K562 (cell line): ENCODE results near the gene ILK. TPM values are rescaled to one million over a fixed set of nuclear protein-coding genes. Genes with fewer than 3 reads are reported as not detected.
A peak's percentile ranks its signal among the peaks of the same experiment; 100 is the strongest.

Experiments
- CAMTA2 ChIP-seq: fragments of 250-450 bp; sonication (Bioruptor Pico); conservative IDR thresholded peaks from 2 replicates; pipeline ENCODE4 v1.5.1; 2022
- CREBBP ChIP-seq: IDR thresholded peaks from one replicate; pipeline ENCODE4 v1.6.1; 2012; ENCODE audit warnings: low read depth, mild to moderate bottlenecking, control low read depth, inconsistent platforms, low read length
- CREM ChIP-seq: IDR thresholded peaks from 2 replicates; pipeline ENCODE4 v1.6.1; 2014; ENCODE audit warnings: antibody characterized with exemption, low read depth
- EHMT2 ChIP-seq: fragments of 450-650 bp; IDR thresholded peaks from 2 replicates; pipeline ENCODE4 v1.6.1; 2018; ENCODE audit warnings: antibody characterized with exemption
- FIP1L1 ChIP-seq: fragments of 200-400 bp; formaldehyde crosslinking; IDR thresholded peaks from 2 replicates; pipeline ENCODE4 v1.6.1; 2018; ENCODE audit warnings: mild to moderate bottlenecking, low read depth, low read length; ENCODE audit not compliant: poor library complexity, severe bottlenecking
- GABPA ChIP-seq: fragments of 200-800 bp; sonication (Bioruptor generic); conservative IDR thresholded peaks from 2 replicates; pipeline ENCODE4 v1.6.1; 2016; ENCODE audit warnings: low read depth, missing genetic modification characterization, missing compliant biosample characterization
- MCM3 ChIP-seq: fragments of 450-650 bp; IDR thresholded peaks from 2 replicates; pipeline ENCODE4 v1.6.1; 2016
- PCBP1 ChIP-seq: fragments of 200-400 bp; formaldehyde crosslinking; IDR thresholded peaks from 2 replicates; pipeline ENCODE4 v1.6.1; 2018; ENCODE audit warnings: mild to moderate bottlenecking, low read depth, low read length; ENCODE audit not compliant: poor library complexity, severe bottlenecking
- PHTF2 ChIP-seq: fragments of 250-450 bp; sonication (Bioruptor Pico); IDR thresholded peaks from 2 replicates; pipeline ENCODE4 v1.5.0; 2021; ENCODE audit warnings: mild to moderate bottlenecking
- RBBP5 ChIP-seq: fragments of 200-600 bp; sonication (generic); IDR thresholded peaks from 2 replicates; pipeline ENCODE4 v1.6.1; 2012; ENCODE audit warnings: borderline replicate concordance, mild to moderate bottlenecking, low read length, control low read depth, inconsistent platforms; ENCODE audit not compliant: insufficient read depth, poor library complexity, severe bottlenecking
- TAF7 ChIP-seq: fragments of 450-650 bp; IDR thresholded peaks from 2 replicates; pipeline ENCODE4 v1.6.1; 2016; ENCODE audit warnings: missing genetic modification characterization, missing compliant biosample characterization
- ZNF134 ChIP-seq: fragments of 250-450 bp; sonication (Bioruptor Pico); conservative IDR thresholded peaks from 2 replicates; pipeline ENCODE4 v1.4.0; 2020
- ZNF384 ChIP-seq: IDR thresholded peaks from 2 replicates; pipeline ENCODE4 v1.6.1; 2012; ENCODE audit warnings: low read depth, low read length, improper control_type of control experiment
- polyA plus RNA-seq, 8 experiments: library from polyadenylated mRNA; depleted of rRNA in 4 of 8; stranded (reverse) in 5 of 8; unstranded in 3 of 8; fragments of >200 nt; fragmentation: Nextera tagmentation in 2 of 8; fragmentation: Illumina TruSeq in 1 of 8; extraction: Ambion mirVana in 2 of 8; extraction: Trizol in 1 of 8; gene quantifications; 2 replicates each; pipeline versions ENCODE4 v1.2.1 to v1.2.3, GENCODE V29; 2011 to 2014; ENCODE audit warnings: inconsistent platforms in 1 of 8, missing spikeins in 1 of 8
- total RNA-seq, 7 experiments: library from RNA; depleted of rRNA in 6 of 7; stranded (reverse); fragments of >200 nt in 6 of 7; fragmentation: Illumina TruSeq in 2 of 7; extraction: Trizol in 2 of 7; gene quantifications; 2 replicates each; pipeline versions ENCODE4 v1.2.1 to v1.2.3, GENCODE V29; 2011 to 2021; ENCODE audit warnings: low replicate concordance in 1 of 7
- TF ChIP-seq, protein P1 (sequence below): fragments of 450-650 bp; IDR thresholded peaks from 2 replicates; pipeline ENCODE4 v1.7.0; 2016; ENCODE audit warnings: borderline replicate concordance
- TF ChIP-seq, protein P2 (sequence below): sonication (generic); formaldehyde crosslinking; IDR thresholded peaks from 2 replicates; pipeline ENCODE4 v1.8.1; 2022; ENCODE audit warnings: missing genetic modification reagents
- TF ChIP-seq, protein P3 (sequence below): fragments of 250-450 bp; sonication (Bioruptor Pico); IDR thresholded peaks from 2 replicates; pipeline ENCODE4 v1.5.0; 2020; ENCODE audit warnings: mild to moderate bottlenecking, borderline replicate concordance
- TF ChIP-seq, protein P4 (sequence below): sonication (generic); formaldehyde crosslinking; IDR thresholded peaks from 2 replicates; pipeline ENCODE4 v1.8.0; 2022; ENCODE audit warnings: missing genetic modification reagents, mild to moderate bottlenecking, borderline replicate concordance
- TF ChIP-seq, protein P5 (sequence below): fragments of 150-350 bp; conservative IDR thresholded peaks from 2 replicates; pipeline ENCODE4 v1.6.1; 2014; ENCODE audit warnings: low read length

Gene ILK
- total and polyA plus RNA-seq, 9 of the 15 experiments (the other 6 are each of a cell fraction or from before 2014, with no cell fraction given): 43.3 to 95.9 (median 58.9) TPM

DNA sequence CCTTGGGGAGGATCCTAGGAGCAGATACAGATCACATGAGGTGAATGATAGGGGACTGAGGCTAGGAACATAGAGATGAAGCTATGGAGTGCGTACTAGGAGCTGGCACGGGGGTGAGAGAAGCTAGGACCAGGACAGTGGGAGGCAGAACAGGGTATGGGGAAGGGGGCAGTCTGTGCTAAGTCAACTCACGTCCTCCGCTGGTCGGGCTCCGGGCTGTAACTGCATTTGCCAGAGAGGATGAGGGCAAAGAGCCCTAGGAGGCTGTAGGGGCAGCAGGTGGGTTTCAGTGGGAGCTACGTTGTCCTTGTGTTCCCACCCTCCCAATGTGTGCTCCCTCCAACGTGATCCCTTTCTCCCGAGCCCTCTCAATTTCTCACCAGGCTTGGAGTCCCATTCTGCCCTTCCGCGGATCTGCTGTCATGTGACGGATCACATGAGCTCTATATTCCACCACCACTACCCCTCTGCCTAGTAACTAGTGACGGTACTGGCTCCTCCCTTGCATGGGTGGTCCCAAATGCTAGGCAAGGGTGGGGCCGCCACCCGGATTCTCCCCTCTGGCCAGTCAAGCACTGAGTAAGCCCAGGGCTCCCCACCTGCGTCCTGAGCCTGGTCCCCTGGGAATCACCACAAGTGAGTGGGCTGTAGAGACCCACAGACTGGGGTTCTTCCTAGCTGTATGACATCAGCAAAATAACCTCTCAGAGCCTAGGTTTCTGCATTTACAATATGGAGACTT lies 15.6 kb downstream of the ILK start, which contains the start of gene TPP1 (continued):
- TF ChIP-seq CAMTA2 (CRISPR knock-in tag): no peak
- TF ChIP-seq, protein P1, sequence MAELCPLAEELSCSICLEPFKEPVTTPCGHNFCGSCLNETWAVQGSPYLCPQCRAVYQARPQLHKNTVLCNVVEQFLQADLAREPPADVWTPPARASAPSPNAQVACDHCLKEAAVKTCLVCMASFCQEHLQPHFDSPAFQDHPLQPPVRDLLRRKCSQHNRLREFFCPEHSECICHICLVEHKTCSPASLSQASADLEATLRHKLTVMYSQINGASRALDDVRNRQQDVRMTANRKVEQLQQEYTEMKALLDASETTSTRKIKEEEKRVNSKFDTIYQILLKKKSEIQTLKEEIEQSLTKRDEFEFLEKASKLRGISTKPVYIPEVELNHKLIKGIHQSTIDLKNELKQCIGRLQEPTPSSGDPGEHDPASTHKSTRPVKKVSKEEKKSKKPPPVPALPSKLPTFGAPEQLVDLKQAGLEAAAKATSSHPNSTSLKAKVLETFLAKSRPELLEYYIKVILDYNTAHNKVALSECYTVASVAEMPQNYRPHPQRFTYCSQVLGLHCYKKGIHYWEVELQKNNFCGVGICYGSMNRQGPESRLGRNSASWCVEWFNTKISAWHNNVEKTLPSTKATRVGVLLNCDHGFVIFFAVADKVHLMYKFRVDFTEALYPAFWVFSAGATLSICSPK: no peak
- TF ChIP-seq ZNF134 (CRISPR knock-in tag): no peak
- TF ChIP-seq, protein P2, sequence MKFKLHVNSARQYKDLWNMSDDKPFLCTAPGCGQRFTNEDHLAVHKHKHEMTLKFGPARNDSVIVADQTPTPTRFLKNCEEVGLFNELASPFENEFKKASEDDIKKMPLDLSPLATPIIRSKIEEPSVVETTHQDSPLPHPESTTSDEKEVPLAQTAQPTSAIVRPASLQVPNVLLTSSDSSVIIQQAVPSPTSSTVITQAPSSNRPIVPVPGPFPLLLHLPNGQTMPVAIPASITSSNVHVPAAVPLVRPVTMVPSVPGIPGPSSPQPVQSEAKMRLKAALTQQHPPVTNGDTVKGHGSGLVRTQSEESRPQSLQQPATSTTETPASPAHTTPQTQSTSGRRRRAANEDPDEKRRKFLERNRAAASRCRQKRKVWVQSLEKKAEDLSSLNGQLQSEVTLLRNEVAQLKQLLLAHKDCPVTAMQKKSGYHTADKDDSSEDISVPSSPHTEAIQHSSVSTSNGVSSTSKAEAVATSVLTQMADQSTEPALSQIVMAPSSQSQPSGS (CRISPR knock-in tag): no peak
- TF ChIP-seq PCBP1: no peak
- TF ChIP-seq, protein P3, sequence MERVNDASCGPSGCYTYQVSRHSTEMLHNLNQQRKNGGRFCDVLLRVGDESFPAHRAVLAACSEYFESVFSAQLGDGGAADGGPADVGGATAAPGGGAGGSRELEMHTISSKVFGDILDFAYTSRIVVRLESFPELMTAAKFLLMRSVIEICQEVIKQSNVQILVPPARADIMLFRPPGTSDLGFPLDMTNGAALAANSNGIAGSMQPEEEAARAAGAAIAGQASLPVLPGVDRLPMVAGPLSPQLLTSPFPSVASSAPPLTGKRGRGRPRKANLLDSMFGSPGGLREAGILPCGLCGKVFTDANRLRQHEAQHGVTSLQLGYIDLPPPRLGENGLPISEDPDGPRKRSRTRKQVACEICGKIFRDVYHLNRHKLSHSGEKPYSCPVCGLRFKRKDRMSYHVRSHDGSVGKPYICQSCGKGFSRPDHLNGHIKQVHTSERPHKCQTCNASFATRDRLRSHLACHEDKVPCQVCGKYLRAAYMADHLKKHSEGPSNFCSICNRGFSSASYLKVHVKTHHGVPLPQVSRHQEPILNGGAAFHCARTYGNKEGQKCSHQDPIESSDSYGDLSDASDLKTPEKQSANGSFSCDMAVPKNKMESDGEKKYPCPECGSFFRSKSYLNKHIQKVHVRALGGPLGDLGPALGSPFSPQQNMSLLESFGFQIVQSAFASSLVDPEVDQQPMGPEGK (CRISPR knock-in tag): no peak
- TF ChIP-seq PHTF2: no peak
- no peak for TF ChIP-seq ZNF384
- peak; percentile 99 for TF ChIP-seq CREM
- TF ChIP-seq TAF7 (tag): no peak
- no peak for TF ChIP-seq RBBP5
- no peak; the same call in 1 of the 2 replicates for TF ChIP-seq GABPA
- TF ChIP-seq FIP1L1: no peak
- TF ChIP-seq, protein P4, sequence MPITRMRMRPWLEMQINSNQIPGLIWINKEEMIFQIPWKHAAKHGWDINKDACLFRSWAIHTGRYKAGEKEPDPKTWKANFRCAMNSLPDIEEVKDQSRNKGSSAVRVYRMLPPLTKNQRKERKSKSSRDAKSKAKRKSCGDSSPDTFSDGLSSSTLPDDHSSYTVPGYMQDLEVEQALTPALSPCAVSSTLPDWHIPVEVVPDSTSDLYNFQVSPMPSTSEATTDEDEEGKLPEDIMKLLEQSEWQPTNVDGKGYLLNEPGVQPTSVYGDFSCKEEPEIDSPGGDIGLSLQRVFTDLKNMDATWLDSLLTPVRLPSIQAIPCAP (CRISPR knock-in tag): no peak
- TF ChIP-seq MCM3: no peak
- no peak for TF ChIP-seq CREBBP
- no peak for TF ChIP-seq EHMT2
- TF ChIP-seq, protein P5, sequence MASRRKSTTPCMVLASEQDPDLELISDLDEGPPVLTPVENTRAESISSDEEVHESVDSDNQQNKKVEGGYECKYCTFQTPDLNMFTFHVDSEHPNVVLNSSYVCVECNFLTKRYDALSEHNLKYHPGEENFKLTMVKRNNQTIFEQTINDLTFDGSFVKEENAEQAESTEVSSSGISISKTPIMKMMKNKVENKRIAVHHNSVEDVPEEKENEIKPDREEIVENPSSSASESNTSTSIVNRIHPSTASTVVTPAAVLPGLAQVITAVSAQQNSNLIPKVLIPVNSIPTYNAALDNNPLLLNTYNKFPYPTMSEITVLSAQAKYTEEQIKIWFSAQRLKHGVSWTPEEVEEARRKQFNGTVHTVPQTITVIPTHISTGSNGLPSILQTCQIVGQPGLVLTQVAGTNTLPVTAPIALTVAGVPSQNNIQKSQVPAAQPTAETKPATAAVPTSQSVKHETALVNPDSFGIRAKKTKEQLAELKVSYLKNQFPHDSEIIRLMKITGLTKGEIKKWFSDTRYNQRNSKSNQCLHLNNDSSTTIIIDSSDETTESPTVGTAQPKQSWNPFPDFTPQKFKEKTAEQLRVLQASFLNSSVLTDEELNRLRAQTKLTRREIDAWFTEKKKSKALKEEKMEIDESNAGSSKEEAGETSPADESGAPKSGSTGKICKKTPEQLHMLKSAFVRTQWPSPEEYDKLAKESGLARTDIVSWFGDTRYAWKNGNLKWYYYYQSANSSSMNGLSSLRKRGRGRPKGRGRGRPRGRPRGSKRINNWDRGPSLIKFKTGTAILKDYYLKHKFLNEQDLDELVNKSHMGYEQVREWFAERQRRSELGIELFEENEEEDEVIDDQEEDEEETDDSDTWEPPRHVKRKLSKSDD: no peak
